NCI-H1105 treated with DMSO at 0.1 percent for 48 hours (cell line): Measurements from ENCODE around the gene SAP130.
"Not testable (repeated sequence)": the region's sequence is repeated elsewhere in the genome, so short reads cannot be mapped to it uniquely, and the experiment has no call there.

ENCODE experiments used
- DNase-seq: peaks from one replicate; lab custom pipeline; 2025; lab: John Stamatoyannopoulos, UW

SAP130 gene

DNA sequence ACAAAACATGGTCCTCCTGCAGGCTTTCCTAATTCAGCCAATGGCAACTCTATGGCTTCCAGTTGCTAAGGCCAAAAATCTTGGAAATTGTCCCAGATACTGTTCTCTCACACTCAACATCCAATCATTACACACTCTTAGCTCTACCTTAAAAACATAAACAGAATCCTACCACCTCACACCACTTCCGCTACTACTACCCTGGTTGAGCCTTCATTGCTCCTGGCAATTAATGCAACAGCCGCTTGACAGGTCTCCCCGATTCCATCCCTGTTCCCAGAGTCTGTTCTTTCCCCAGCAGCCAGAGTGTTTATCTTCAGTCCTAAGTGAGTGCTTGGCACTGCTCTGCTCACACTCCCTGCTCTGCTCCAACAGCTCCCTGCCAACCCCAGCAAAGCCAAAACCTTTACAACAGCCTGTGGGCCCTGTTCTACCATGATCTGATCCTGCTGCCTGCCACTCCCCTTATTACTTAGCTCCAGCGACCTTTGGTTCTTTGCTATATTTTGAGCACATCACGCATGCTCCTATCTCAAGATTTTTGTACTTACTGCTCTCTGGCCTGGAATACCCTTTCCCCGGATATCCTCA lies 74.6 kb downstream of the SAP130 start:
- no peak for DNase-seq

DNA sequence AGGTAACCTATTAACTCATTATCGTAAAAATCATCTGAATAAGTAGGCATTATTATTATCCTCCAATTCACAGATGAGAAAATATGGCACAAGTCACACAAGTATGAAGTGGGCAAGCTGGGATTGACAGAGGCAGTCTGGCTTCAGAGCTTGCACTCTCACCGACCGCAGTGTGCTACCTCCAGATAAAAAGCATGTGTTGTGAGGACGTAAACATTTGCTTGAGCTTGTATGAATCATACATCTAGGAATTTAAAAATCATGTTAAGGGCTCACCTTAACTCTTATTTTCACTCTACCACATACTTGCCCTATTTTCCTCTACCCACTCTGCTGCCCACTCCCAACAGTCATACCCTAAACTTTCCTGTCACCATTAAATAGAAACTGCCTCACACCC lies 76.8 kb downstream of the SAP130 start:
- DNase-seq: no peak

- no peak for DNase-seq
Observed at GRCh38 chr2:127950264-127950663, 77.6 kb downstream of the SAP130 start.

GRCh38 chr2:127945281-127945680 lies 82.6 kb downstream of the SAP130 start:
- DNase-seq: no peak

DNA sequence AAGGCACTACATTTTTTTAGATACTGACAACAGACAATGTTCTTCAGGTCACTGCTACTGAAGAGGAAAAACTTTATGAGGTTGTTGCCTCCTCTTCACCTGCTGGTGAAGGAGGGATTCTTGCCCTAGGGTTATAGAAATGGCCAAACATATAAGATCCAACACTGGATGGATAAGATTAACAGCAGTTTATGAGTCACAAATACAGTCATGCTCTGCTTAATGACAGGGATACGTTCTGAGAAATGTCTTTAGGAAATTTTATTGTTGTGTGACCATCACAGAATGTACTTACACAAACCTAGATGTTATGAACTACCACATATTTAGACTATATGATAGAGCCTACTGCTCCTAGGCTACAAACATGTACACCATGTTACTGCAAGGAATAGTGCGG lies 84.7 kb downstream of the SAP130 start:
- no peak for DNase-seq

DNA sequence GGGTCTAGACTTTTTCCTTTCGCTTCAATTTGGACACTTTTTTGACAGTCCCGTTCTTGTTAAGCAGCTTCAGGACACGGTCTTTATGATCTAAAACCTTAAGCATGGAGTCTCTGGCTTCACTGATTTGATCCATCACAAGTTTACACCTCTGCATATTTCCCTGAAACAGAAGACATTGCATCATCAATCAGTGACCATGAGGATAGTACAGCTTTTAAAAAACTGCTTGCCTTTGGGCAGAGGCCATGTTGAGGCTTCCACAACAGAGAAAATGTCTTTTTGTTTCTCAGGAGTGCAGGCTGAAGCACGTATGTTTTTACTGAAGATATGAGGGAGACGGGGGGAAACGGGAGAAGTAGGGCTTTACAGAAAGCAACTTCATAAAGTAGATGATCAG lies 85.9 kb downstream of the SAP130 start:
- no peak for DNase-seq

DNA sequence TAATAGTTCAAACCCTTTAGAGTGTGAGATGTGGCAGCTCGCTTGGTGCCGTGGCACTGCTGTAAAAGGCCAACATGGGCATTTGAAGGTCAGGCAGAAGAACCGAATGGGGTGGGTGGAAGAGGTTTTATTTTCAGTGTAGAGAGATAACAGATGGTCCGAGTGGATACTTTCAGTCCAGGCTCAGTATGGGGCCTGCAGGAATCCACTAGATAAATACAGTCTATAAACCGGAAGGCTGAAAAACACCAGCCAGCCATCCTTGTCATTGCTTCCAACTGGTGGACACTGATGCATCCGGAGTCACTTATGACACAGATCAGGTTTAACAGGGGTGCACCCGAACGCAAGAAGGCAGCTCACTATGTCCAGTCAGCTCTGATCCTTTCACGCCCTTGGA lies 86.4 kb downstream of the SAP130 start:
- no peak for DNase-seq

DNA sequence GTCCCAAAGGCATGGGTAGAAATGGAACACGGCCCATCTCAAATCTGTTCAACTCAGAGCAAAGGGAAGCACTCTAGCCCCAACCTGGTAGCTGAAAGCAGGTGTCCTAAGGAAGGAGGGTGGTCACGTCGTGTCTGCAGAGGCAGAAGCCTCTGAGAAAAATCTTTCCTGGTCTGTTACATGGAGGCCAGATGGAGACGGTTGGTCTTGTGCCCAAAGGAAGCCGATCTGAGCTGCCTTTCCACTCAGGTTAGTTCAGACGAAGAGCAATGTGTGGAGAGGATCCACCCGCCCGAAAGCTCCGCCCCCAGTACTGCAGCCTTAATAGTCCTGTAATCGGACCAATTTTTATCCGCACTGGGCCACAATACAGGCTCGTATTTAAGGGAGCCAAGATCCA lies 87.2 kb downstream of the SAP130 start:
- DNase-seq: no peak

DNA sequence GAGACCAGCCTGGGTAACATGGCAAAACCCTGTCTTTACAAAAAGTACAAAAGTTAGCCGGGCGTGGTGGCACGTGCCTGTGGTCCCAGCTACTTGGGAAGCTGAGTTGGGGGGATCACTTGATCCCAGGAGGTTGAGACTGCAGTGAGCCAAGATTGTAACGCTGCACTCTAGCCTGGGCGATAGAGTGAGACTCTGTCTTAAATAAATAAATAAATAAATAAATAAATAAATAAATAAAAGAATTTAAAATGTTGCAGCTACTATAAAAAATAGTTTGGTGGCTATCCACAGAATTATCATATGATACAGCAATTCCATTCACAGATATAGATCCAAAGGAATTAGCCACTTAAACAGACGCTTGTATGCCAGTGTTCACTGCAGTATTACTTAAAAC lies 92.5 kb downstream of the SAP130 start:
- DNase-seq: no peak

DNA sequence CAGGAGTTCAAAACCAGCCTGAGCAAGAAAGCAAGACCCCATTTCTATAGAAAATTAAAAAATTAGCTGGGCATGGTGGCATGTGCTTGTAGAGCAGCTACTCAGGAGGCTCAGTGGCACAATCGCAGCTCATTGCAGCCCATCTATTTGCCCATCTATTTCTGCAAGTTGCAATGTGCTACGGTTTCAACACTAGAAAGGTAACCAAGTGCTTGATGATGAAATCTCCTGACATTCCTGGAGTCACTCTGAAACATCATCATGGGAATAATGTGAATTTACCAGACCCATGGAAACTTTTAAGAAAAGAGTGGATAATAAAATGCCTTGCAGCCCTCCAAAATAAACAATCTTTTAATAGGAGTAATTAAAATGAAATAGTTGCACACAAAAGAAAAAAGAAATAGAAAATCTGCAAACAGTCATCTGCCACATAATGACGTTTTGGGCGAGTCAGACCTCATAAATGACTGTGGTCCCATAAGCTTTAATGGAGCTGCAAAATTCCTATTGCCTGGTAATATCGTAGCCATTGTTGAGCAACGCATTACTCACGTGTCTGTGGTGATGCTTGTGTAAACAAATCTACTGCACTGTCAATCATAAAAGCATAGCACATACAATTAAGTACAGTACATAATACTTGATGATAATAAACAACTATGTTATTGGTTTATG lies 95.5 kb downstream of the SAP130 start:
- DNase-seq: no peak

GRCh38 chr2:127929449-127929848 lies 98.4 kb downstream of the SAP130 start:
- DNase-seq: no peak

DNA sequence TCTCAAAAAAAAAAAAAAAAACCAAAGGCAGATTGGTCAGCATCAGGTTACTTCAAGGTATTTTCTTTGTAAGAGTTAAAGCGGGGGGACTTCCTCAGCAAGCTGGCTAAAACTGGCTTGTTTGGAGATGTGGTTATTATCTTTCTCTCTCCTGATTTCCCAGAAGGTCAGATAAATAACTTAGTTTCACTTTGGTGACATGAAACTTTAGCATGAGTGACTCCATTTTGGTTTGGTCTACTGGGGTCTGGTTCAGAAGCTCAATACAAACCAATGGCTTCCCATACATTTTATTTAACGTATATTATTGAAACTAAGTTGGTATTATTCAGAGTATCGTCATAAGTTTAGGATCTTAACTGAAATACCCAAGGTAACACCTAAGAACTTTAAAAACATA lies 100.5 kb downstream of the SAP130 start:
- no peak for DNase-seq

- no peak for DNase-seq
Observed at GRCh38 chr2:127917916-127918315, 109.9 kb downstream of the SAP130 start.

GRCh38 chr2:127913808-127914457 lies 113.9 kb downstream of the SAP130 start:
- DNase-seq: no peak

- DNase-seq: no peak
Observed at GRCh38 chr2:127911737-127912136, 116.1 kb downstream of the SAP130 start.

GRCh38 chr2:127910415-127910814 lies 117.4 kb downstream of the SAP130 start:
- DNase-seq: no peak

- DNase-seq: no peak
Observed at GRCh38 chr2:127909019-127909418, 118.8 kb downstream of the SAP130 start.

DNA sequence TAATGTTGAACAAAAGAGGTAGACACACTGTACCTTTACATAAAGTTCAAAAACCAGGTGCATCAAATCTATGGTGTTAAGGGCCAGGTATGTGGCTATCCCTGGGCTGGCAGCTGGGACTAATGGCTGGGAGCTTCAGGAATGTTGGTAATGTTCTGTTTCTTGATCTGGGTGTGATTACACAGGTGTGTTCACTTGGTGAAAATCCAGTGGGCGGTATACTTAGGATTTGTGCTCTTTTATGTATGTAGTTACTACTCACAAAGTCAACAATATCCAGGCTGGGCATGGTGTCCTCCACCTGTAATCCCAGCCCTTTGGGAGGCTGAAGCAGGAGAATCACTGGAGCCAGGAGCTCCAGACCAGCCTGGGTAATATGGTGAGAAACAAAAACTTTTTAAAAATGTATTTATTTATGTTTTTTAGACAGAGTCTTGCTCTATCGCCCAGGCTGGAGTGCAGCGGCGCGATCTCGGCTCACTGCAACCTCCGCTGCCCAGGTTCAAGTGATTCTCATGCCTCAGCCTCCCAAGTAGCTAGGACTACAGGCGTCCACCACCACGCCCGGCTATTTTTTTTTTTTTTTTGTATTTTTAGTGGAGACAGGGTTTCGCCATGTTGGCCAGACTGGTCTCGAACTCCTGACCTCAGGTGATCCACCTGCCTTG lies 120.0 kb downstream of the SAP130 start:
- DNase-seq: not testable (repeated sequence)

GRCh38 chr2:127906206-127906926 lies 121.5 kb downstream of the SAP130 start:
- no peak for DNase-seq

- DNase-seq: no peak
Observed at GRCh38 chr2:127901339-127902056, 126.4 kb downstream of the SAP130 start.

DNA sequence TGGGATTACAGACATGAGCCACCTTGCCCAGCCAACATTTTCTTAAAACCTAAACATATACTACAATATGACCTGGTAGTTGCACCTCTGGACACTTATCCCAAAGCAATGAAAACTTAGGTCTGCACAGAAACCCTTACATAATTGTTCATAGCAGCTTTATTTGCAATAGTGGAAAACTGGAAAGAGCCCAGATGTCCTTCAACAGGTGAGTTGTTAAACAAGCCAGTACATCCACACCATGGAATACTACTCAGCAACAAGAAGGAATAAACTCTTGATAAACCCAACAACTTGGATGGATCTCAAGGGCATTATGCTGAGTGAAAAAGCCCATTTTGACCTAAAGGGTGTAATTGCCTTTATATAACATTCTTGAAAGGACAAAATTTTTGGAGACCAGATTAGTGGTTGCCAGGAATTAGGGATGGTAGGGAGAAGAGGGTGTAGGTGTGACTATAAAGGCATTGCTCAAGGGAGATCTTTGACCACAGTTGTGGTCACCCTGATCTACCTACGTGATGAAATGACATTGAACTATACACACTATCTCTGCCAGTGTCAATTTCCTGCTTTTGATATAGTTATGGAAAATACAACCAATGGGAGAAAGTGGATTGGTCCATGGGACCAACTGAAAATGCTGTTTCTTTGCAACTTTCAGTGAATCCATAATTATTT lies 130.2 kb downstream of the SAP130 start:
- no peak for DNase-seq
